Measurements from ENCODE around the gene C6orf15.
"Not testable (repeated sequence)": the region's sequence is repeated elsewhere in the genome, so short reads cannot be mapped to it uniquely, and the experiment has no call there.

Gene C6orf15

GRCh38 chr6:31098449-31098938 lies 13.9 kb downstream of the C6orf15 start:
- DNase-seq = no peak

DNA sequence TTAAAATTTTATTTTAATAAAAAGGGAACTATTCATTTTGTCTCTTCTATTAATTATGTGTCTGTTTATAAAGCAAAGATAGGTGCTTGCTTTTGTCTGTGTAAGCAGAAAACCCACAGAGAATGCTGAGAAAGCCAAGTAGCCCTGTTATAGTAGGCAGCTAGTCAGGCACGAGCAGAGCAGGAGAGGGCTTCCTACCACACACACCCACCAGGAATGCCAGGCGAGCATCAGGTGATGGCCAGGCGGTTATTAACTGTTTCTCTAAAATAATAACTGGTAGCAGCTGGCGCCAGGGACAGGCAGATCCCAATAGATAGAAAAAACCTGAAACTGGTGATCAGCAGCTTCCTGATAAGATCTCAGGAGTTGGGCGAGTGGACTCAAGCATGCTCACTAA lies 15.7 kb downstream of the C6orf15 start:
- no peak for DNase-seq

- no peak for DNase-seq
These were observed 16.2 kb downstream of the C6orf15 start for GRCh38 chr6:31096215-31096614.

DNA sequence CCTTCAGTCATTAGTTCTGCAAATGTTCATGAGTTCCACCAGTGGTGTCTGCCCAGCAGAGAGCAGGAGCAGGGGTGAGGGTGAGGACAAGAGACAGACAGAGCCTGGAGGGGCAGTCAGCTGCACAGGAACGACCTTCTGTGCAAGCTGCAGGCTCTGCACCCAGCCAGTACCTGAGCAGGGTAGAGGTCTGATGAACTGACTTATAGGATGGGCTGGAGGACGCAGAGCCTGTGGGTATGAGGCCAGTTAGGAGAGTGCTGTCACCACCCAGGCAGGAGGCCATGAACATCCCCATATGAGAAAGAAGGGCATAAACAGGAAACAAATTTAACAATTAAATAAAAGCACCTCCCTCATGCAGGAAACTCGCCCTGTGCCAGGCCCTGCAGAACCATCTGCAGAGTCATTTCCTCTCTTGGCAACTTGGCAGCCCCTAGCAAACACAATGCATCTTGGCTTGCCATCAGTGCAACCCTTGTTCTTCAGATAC lies 17.9 kb downstream of the C6orf15 start:
- DNase-seq = peak in 1 of 2 donors; percentile 9

- no peak for DNase-seq
These were observed 19.4 kb downstream of the C6orf15 start for GRCh38 chr6:31092769-31093505.

DNA sequence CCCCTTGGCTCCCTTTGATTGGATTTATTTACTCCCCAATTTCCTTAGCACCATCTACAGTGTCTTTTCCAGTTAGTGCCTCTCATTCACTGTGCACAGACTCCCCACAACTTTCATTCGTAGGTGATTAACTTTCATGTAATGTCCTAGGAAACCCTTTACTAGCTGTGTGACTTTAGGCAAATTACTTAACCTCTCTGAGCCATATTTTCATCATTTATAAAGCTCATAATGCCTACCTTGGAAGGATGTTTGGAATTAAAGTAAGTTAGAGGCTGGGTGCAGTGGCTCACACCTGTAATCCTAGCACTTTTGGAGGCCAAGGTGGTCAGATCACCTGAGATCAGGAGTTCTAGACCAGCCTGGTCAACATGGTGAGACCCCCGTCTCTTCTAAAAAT lies 20.1 kb downstream of the C6orf15 start:
- no peak for DNase-seq

- DNase-seq = no peak
These were observed 20.7 kb downstream of the C6orf15 start for GRCh38 chr6:31091680-31092079.

GRCh38 chr6:31090973-31091364 lies 21.4 kb downstream of the C6orf15 start:
- DNase-seq = no peak

GRCh38 chr6:31090275-31090972 lies 22.0 kb downstream of the C6orf15 start:
- no peak for DNase-seq

DNA sequence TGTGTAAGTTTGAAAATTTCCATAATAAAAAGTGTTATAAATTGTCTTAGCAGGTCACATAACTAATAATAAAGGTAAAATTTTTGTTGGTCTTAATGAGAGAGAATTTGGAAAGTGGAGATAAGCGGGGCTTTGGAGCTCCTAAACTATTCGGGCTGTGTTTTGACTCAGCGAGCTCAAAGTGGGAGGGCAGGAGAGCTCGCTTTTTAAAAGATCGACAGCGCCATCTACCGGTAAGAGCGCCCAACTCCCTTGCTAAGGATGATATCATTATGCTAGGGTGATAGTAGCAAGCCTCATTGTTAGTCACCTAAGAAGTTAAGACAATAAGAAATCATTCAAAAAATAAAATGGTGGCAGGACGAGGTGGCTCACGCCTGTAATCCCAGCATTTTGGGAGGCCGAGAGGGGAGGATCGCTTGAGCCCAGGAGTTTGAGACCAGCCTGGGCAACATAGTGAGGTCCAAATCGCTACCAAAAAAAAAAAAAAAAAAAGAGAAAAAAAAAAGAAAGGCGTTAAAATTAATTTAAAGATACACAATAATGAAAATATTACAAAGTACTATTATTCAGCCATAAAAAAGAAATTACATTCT lies 24.8 kb downstream of the C6orf15 start:
- DNase-seq = peak; percentile 91 to 95

DNA sequence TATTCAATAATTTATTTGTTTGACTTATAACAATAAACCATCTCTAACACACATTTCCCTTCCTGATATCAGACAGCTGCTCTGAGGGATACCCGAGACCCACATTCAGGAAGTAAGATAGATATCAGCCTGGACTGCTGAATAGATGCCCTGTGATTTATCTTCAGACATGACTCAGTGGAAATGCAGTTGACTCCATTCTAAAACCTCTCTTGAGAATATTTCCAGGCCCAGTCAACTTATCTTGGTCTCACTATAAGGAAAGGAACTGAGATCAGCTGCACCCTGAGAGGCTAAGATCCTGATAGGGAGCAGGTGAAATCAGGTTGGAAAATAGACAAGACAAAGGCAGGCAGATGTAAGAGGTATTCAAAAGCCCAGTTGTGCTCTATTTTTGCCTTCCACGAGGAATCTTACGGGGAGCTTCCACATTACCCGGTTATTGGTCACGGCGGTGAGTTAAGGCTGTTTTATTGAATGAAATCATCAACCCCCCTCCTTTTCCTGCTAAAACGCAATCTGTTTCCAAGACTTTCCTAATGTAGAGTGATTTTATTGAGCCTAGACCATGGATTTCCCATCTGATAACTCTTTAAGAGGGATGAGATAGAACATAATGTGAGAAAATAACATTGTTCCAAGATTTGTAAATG lies 25.5 kb downstream of the C6orf15 start:
- DNase-seq = no peak

GRCh38 chr6:31083742-31084354 lies 28.5 kb downstream of the C6orf15 start:
- DNase-seq = peak; percentile 50 to 56

DNA sequence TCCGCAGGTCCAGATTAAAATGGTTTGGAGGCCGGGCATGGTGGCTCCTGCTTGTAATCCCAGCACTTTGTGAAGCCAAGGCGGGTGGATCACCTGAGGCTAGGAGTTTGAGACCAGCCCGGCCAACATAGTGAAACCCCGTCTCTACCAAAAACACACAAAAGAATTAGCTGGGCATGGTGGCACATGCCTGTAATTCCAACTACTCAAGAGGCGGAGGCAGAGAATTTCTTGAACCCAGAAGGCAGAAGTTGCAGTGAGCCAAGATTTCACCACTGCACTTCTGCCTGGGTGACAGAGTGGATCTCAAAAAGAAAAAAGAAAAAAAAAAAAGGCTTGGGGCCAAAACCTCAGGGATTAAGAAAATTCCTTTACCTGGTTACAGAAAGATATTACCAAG lies 30.5 kb downstream of the C6orf15 start:
- no peak for DNase-seq

DNA sequence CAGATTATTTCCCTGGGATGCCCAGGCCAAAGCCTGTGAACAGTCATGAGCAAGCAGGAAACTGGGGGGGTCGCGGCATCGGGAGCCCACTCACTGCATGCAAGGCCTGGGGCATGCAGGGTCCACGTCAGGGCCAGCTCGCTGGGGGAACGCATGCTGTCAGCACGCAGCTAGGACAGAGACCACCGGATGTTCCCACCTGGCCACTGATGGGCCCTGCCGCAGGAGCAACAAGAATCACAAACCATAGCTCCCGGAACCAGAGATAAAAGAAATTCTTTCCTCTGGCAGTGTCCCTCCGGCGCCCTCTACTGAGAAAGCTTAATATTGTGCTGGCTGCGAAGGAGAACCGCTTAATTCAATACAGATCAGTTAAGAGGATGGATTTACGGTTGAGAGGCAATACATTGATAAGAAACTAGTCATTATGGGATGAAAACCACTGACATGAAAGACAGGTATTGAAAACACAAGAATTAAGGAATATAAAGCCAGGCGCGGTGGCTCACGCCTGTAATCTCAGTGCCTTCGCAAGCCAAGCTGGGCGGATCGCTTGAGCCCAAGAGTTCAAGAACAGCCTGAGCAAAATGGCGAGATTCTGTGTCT lies 32.6 kb downstream of the C6orf15 start:
- peak; percentile 62 to 68 for DNase-seq

DNA sequence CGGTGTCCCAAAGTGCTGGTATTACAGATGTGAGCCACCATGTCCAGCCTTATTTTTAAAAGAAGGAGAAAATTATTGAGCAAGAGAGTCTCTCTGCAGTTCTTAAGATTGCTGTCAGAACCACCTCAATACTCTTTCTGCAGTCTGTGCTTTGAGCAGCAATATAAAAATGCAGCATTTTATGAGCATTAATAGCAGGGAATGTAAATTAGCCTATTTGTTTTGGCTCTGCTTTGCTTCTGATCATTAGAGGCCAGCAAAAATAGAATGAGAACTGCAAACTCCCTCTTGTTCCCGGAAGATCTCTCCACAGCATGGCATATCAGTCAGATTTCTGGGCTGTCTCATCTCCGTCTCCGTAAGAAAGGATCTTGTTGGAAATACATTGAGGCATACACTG lies 35.8 kb downstream of the C6orf15 start:
- no peak for DNase-seq

- no peak for DNase-seq
These were observed 36.8 kb downstream of the C6orf15 start for GRCh38 chr6:31075528-31075927.

- DNase-seq = no peak
These were observed 38.0 kb downstream of the C6orf15 start for GRCh38 chr6:31074401-31074800.

DNA sequence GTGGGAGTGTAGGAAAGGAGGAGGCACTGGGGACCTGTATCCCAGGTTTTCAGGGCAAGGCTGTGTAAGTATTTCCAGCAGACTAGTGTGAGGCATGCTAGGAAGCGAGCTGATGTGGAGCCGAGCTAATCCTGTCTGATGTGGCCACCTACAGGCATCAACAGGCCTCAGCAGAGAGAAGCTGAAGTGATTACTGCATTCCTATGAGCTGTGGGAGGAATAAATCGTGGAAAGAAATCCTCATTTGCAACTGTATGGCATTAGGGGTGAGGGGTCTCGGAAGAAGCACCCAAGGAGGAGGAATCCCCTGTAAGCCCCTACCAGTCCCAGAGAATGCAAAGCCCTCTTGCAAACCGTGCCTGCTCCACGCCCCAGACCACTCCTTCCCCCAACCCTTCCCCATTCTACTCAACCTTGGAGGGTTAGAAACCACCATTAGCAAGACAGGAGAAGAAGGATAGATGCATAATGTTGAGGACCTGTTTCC lies 41.6 kb downstream of the C6orf15 start:
- no peak for DNase-seq

DNA sequence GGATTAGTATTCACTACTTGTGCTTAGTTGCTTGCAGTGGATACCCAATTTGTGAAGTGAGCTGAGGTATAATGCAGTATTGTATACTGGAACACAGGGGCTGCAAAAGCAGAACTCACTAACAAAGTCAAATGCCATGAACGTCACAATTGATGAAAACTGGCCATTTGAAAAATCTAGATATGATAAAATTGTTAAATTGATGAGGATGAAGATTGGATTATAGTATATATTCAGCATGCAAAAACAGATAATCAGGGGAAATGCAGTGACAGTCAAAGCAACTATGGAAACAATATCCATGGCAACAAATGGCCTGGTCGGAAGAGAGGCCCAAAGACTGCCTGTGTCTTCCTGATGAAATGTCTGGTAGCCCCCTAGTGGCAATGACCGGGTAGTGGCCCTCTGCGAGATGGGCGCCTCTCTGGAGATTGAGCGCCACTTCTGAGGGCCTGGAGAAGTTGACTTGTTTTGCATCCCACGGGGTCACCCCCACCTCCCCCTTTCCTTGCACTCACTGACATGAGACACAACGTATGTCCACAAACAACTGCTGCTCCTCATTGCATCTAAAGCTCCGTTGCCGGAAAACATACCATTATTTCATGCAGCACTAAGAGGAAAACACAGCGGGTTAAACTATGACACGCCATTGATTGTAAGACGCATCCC lies 43.6 kb downstream of the C6orf15 start:
- peak; percentile 61 to 71 for DNase-seq

DNA sequence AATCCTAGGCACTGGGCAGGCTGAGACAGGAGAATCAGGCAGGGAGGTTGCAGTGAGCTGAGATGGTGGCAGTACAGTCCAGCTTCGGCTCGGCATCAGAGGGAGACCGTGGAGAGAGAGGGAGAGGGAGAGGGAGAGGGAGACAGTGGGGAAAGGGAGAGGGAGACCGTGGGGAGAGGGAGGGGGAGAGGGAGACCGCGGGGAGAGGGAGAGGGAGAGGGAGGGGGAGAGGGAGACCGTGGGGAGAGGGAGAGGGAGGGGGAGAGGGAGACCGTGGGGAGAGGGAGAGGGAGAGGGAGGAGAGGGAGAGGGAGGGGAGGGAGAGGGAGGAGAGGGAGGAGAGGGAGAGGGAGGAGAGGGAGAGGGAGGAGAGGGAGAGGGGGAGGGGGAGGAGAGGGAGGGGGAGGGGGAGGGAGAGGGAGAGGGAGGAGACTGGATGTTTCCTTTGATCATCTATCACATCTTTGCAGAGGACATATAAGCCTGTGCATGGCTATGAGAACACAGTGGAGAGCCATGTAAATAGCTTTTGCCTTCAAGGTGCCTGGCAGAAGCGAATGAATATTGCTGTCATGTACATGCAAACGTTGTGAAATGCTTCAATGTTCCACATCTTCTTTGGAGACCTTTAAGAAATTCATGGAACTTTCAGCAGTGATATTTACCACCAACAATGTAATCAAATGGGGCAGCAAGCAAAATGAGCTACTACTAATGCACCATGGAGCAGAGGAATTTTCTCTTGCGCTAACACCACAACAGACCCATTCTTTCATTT lies 44.3 kb downstream of the C6orf15 start:
- DNase-seq = not testable (repeated sequence)

GRCh38 chr6:31067028-31067427 lies 45.3 kb downstream of the C6orf15 start:
- DNase-seq = not testable (repeated sequence)

Data from stimulated activated CD4-positive, alpha-beta T cell treated with anti-CD3 and anti-CD28 coated beads, Interleukin-2, amount 100 ng/mL, for 48 hours (primary cell).